Spinal cord (tissue), 10 donors: ENCODE data around the gene TOM1L1. TPM values are rescaled to one million over a fixed set of nuclear protein-coding genes. Genes with fewer than 3 reads are reported as not detected.

ENCODE experiments used
- DNase-seq, 6 donors: peaks; one replicate each; pipeline versions ENCODE4 v3.0.0 to v3.0.0-alpha.2; 2013 to 2015; ENCODE audit warnings: low spot score in 6 of 6, low read depth in 4 of 6
- H3K27ac ChIP-seq: one replicate; pipeline ENCODE4 v1.5.1; 2013; ENCODE audit warnings: low read depth, low read length, control low read depth
- H3K27me3 ChIP-seq: one replicate; pipeline ENCODE4 v1.6.1; 2013; ENCODE audit warnings: low read length; ENCODE audit not compliant: control insufficient read depth, insufficient read depth
- H3K36me3 ChIP-seq: one replicate; pipeline ENCODE4 v1.6.1; 2013; ENCODE audit warnings: low read length; ENCODE audit not compliant: control insufficient read depth, insufficient read depth
- H3K4me1 ChIP-seq: one replicate; pipeline ENCODE4 v1.6.1; 2013; ENCODE audit warnings: low read length; ENCODE audit not compliant: control insufficient read depth, insufficient read depth
- H3K4me3 ChIP-seq: one replicate; pipeline ENCODE4 v1.5.1; 2013; ENCODE audit warnings: low read depth, low read length, control low read depth
- H3K9me3 ChIP-seq: one replicate; pipeline ENCODE4 v1.6.1; 2013; ENCODE audit warnings: low read length; ENCODE audit not compliant: control insufficient read depth, insufficient read depth
- WGBS: methylation state at CpG from one replicate; pipeline ENCODE4 v1.1.5; 2013; ENCODE audit warnings: missing lambda C conversion rate; ENCODE audit not compliant: insufficient coverage; 5-methylcytosine and 5-hydroxymethylcytosine counted together
- polyA plus RNA-seq, 2 donors: library from polyadenylated mRNA; unstranded; fragments of 120-200 nt; gene quantifications; one replicate each; pipeline ENCODE4 v1.2.1, GENCODE V29; 2013; ENCODE audit not compliant: insufficient read length in 2 of 2
- small RNA-seq: library from RNA; depleted of rRNA; stranded (forward); fragments of <200 nt; gene quantifications from one replicate; pipeline ENCODE3, GENCODE V24; 2014; ENCODE audit warnings: low replicate concordance
- total RNA-seq, 2 donors: library from RNA; depleted of rRNA in 1 of 2; stranded (reverse); fragments of 120-200 nt in 1 of 2; fragments of >200 nt in 1 of 2; gene quantifications; one replicate each; pipeline versions ENCODE4 v1.2.3 to v1.2.4, GENCODE V29; 2013 to 2014
- donor health status: healthy.

Gene TOM1L1
- total and polyA plus RNA-seq, 4 donors, result 17.2 to 32.3 (median 24.3) TPM

GRCh38 chr17:54992797-54993639 is 92.4 kb downstream of the TOM1L1 start:
- WGBS, result no CpG with 5 or more reads among the region's 8 CpGs
- peak in 5 of 6 donors; percentile 33 to 92 (median 53) for DNase-seq
- Histone ChIP-seq H3K9me3 (no peaks in the 10 kb centered on the region), H3K4me1 (no peaks in the 10 kb centered on the region), H3K27ac (no peak overlapping the region), H3K27me3 (no peaks in the 10 kb centered on the region), H3K36me3 (no peaks in the 10 kb centered on the region), H3K4me3 (no peak overlapping the region)

- no CpG with 5 or more reads among the region's 1 CpG for WGBS
These were observed 95.8 kb downstream of the TOM1L1 start for GRCh38 chr17:54996441-54996840.

GRCh38 chr17:55002458-55002857 is 101.8 kb downstream of the TOM1L1 start:
- Histone ChIP-seq H3K9me3 (peaks cover 3% of the 10 kb centered on the region), H3K27me3 (no peaks in the 10 kb centered on the region), H3K36me3 (peaks cover 3% of the 10 kb centered on the region), H3K4me3 (no peak overlapping the region), H3K27ac (no peak overlapping the region), H3K4me1 (no peaks in the 10 kb centered on the region)
- DNase-seq, result no peak

More at GRCh38 chr17:54996441-54996840, 95.8 kb downstream of the TOM1L1 start:
- H3K27ac ChIP-seq, result no peak overlapping the region
- H3K4me3 ChIP-seq, result no peak overlapping the region
- DNase-seq, result no peak
- H3K4me1 ChIP-seq, result no peaks in the 10 kb centered on the region
- no peaks in the 10 kb centered on the region for H3K27me3 ChIP-seq
- no peaks in the 10 kb centered on the region for H3K9me3 ChIP-seq
- H3K36me3 ChIP-seq, result no peaks in the 10 kb centered on the region

GRCh38 chr17:55004484-55004883 is 103.8 kb downstream of the TOM1L1 start:
- H3K4me1 ChIP-seq, result no peaks in the 10 kb centered on the region
- H3K27ac ChIP-seq, result no peak overlapping the region
- H3K4me3 ChIP-seq, result no peak overlapping the region
- H3K27me3 ChIP-seq, result no peaks in the 10 kb centered on the region
- no peak for DNase-seq
- H3K36me3 ChIP-seq, result peaks cover 3% of the 10 kb centered on the region
- peaks cover 3% of the 10 kb centered on the region for H3K9me3 ChIP-seq
- WGBS, result 75% methylated on average over 3 of the region's 5 CpGs

- H3K36me3 ChIP-seq, result peaks cover 3% of the 10 kb centered on the region
- DNase-seq, result no peak
- no CpG with 5 or more reads among the region's 1 CpG for WGBS
- H3K27ac ChIP-seq, result no peak overlapping the region
- H3K4me3 ChIP-seq, result no peak overlapping the region
- no peaks in the 10 kb centered on the region for H3K4me1 ChIP-seq
- H3K9me3 ChIP-seq, result peaks cover 3% of the 10 kb centered on the region
- H3K27me3 ChIP-seq, result no peaks in the 10 kb centered on the region
These were observed 104.9 kb downstream of the TOM1L1 start for GRCh38 chr17:55005520-55005919.

Small RNAs within 50 kb of the gene (small RNA-seq; reads per million reads assigned to genes)
- not detected for gene AC007485.1

Other genes with a start within 250 kb of the TOM1L1 start
- 10 to 100 TPM; 66.5 to 81.0 TPM for gene COX11, start 67.8 kb downstream of the TOM1L1 start, total RNA-seq
- gene COX11, start 67.8 kb downstream of the TOM1L1 start, polyA plus RNA-seq, result 10 to 100 TPM; 76.0 to 78.4 TPM
- 10 to 100 TPM; 20.4 to 22.8 TPM for gene STXBP4, start 67.9 kb downstream of the TOM1L1 start, total RNA-seq
- gene STXBP4, start 67.9 kb downstream of the TOM1L1 start, polyA plus RNA-seq, result 1 to 10 TPM; 5.1 to 7.0 TPM